ENCODE results near the gene AVPR2.

The AVPR2 gene

GRCh38 chrX:153930011-153930910 lies 25.8 kb downstream of the AVPR2 start:
- H3K36me3 ChIP-seq (ENCODE audit: low read depth), result peaks cover 12% of the 10 kb centered on the region
- ATAC-seq (ENCODE audit: low read depth) (no peak), DNase-seq (ENCODE audit: low spot score) (no peak)
- no peak overlapping the region for H3K4me3 ChIP-seq (ENCODE audit: severe bottlenecking)
- no peaks in the 10 kb centered on the region for H3K4me1 ChIP-seq (ENCODE audit: insufficient read depth, poor library complexity, severe bottlenecking)
- H3K27me3 ChIP-seq (ENCODE audit: insufficient read depth, poor library complexity, severe bottlenecking), result no peaks in the 10 kb centered on the region
- H3K9me3 ChIP-seq (ENCODE audit: severe bottlenecking), result no peaks in the 10 kb centered on the region
- no peak overlapping the region for H3K27ac ChIP-seq (ENCODE audit: poor library complexity, severe bottlenecking)
- no peak for TF ChIP-seq CTCF (IDR thresholded peaks at IDR 0.05; ENCODE audit: poor library complexity, severe bottlenecking)

- Histone ChIP-seq H3K4me3 (ENCODE audit: severe bottlenecking) (no peak overlapping the region), H3K4me1 (ENCODE audit: insufficient read depth, poor library complexity, severe bottlenecking) (no peaks in the 10 kb centered on the region), H3K27ac (ENCODE audit: poor library complexity, severe bottlenecking) (no peak overlapping the region), H3K27me3 (ENCODE audit: insufficient read depth, poor library complexity, severe bottlenecking) (no peaks in the 10 kb centered on the region), H3K36me3 (ENCODE audit: low read depth) (peaks cover 12% of the 10 kb centered on the region), H3K9me3 (ENCODE audit: severe bottlenecking) (no peaks in the 10 kb centered on the region)
- no peak for DNase-seq (ENCODE audit: low spot score)
- no peak for ATAC-seq (ENCODE audit: low read depth)
- TF ChIP-seq CTCF (IDR thresholded peaks at IDR 0.05; ENCODE audit: poor library complexity, severe bottlenecking), result no peak
These were observed 26.7 kb downstream of the AVPR2 start for GRCh38 chrX:153931151-153931550.

- no peak for DNase-seq (ENCODE audit: low spot score)
- Histone ChIP-seq H3K27ac (ENCODE audit: poor library complexity, severe bottlenecking) (no peak overlapping the region), H3K4me3 (ENCODE audit: severe bottlenecking) (no peak overlapping the region), H3K9me3 (ENCODE audit: severe bottlenecking) (no peaks in the 10 kb centered on the region), H3K4me1 (ENCODE audit: insufficient read depth, poor library complexity, severe bottlenecking) (no peaks in the 10 kb centered on the region), H3K27me3 (ENCODE audit: insufficient read depth, poor library complexity, severe bottlenecking) (no peaks in the 10 kb centered on the region), H3K36me3 (ENCODE audit: low read depth) (peaks cover 12% of the 10 kb centered on the region)
- no peak for TF ChIP-seq CTCF (IDR thresholded peaks at IDR 0.05; ENCODE audit: poor library complexity, severe bottlenecking)
- ATAC-seq (ENCODE audit: low read depth), result no peak
These were observed 27.3 kb downstream of the AVPR2 start for GRCh38 chrX:153931748-153932147.

GRCh38 chrX:153932220-153932915 lies 27.9 kb downstream of the AVPR2 start:
- Histone ChIP-seq H3K4me3 (ENCODE audit: severe bottlenecking) (no peak overlapping the region), H3K27ac (ENCODE audit: poor library complexity, severe bottlenecking) (no peak overlapping the region), H3K4me1 (ENCODE audit: insufficient read depth, poor library complexity, severe bottlenecking) (no peaks in the 10 kb centered on the region), H3K36me3 (ENCODE audit: low read depth) (peaks cover 12% of the 10 kb centered on the region), H3K9me3 (ENCODE audit: severe bottlenecking) (no peaks in the 10 kb centered on the region), H3K27me3 (ENCODE audit: insufficient read depth, poor library complexity, severe bottlenecking) (no peaks in the 10 kb centered on the region)
- DNase-seq (ENCODE audit: low spot score) (no peak), ATAC-seq (ENCODE audit: low read depth) (no peak)
- no peak for TF ChIP-seq CTCF (IDR thresholded peaks at IDR 0.05; ENCODE audit: poor library complexity, severe bottlenecking)

Measured in RWPE2 (cell line).